ENCODE data around the gene MSL1. TPM values are rescaled to one million over a fixed set of nuclear protein-coding genes. Genes with fewer than 3 reads are reported as not detected.

MSL1 gene
- total and polyA plus RNA-seq, 3 experiments from 2014 or later: 13.5 to 91.5 (median 88.6) TPM

DNA sequence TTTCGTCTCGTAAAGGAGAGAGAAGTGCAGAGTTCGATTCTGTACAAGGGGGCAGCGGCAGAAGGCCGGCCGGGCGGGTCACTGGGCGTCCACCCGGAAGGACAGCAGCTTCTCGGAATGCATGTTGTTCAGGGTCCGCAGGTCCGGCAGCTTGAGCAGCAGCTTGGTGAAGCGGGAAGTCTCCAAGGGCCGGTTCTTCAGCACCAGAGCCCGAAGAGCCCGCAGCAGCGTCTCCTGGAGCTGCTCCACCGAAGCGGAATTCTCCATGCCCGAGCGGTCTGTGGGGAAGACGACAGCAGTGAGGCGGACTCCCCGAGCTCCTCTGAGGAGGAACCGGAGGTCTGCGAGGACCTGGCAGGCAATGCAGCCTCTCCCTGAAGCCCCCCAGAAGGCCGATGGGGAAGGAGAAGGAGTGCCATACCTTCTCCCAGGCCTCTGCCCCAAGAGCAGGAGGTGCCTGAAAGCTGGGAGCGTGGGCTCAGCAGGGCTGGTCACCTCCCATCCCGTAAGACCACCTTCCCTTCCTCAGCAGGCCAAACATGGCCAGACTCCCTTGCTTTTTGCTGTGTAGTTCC is 28.7 kb upstream of the MSL1 start:
- Mint-ChIP-seq H3K27ac (peak overlapping the region in 6 of 8 donors; percentile 9 to 94 (median 71)), H3K9me3 (no peaks in the 10 kb centered on the region), H3K27me3 (peaks cover 0 to 3% of the 10 kb centered on the region in 2 donors), H3K36me3 (peaks cover 12 to 63% (median 16%) of the 10 kb centered on the region in 3 donors), H3K4me3 (no peak overlapping the region), H3K4me1 (peaks cover 38 to 48% (median 46%) of the 10 kb centered on the region in 3 donors)
- Histone ChIP-seq H3K4me3 (ENCODE audit: low read length) (no peak overlapping the region), H3K4me1 (ENCODE audit: insufficient read depth, low read length) (peaks cover 43% of the 10 kb centered on the region), H3K27me3 (ENCODE audit: insufficient read depth, low read length, poor library complexity, severe bottlenecking) (no peaks in the 10 kb centered on the region), H3K27ac (ENCODE audit: low read depth, low read length) (no peak overlapping the region), H3K9me3 (ENCODE audit: low read length) (no peaks in the 10 kb centered on the region), H3K36me3 (ENCODE audit: insufficient read depth, low read length) (peaks cover 25% of the 10 kb centered on the region)
- POLR2A ChIA-PET: interaction anchor here (1.5 kb wide), 1 partner anchor 19 kb away, joined by 9 read pairs; no protein-coding TSS in a partner anchor
- no peak for DNase-seq
- CTCF ChIA-PET: interaction anchor here (1.2 to 12.4 kb wide), 5 partner anchors 14 to 65 kb away, joined by 3 to 191 read pairs (median 9); no protein-coding TSS in a partner anchor

DNA sequence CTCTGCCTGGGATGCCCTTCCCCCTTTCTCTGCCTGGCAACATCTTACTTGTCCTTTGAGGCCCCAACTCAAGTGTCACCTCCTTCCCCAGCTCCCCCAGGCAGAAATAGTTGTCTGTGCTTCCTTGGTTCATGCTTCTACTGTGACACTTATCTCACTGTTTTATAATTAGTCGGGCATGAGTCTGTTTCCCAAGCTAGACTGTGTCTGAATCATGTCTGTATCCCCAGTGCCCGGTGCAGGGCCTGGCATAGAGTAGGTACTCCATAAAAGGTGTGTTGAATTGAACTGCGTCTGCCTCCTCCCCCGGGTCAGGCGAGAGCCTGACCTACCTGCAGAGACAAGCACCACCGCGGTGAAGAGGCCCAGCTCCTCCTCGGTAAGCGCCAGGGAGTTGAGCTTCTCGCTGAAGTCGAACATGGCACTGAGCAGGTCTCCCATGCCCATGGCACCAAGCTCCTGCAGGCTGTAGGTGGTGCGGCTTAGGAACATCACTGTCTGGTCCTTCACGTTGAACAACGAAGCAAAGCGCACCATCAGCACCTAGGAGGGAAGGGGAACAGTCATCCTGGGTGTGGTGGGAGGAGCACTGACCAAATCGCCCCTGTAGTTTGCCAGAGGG is 28.1 kb upstream of the MSL1 start:
- ChIA-PET CTCF (interaction anchor here (1.2 to 12.4 kb wide), 6 partner anchors 14 to 75 kb away, joined by 3 to 191 read pairs (median 6); no protein-coding TSS in a partner anchor), POLR2A (interaction anchor here (1.5 kb wide), 1 partner anchor 18 kb away, joined by 9 read pairs; no protein-coding TSS in a partner anchor)
- no peak for DNase-seq
- Histone ChIP-seq H3K27ac (ENCODE audit: low read depth, low read length) (no peak overlapping the region), H3K4me3 (ENCODE audit: low read length) (no peak overlapping the region), H3K27me3 (ENCODE audit: insufficient read depth, low read length, poor library complexity, severe bottlenecking) (no peaks in the 10 kb centered on the region), H3K4me1 (ENCODE audit: insufficient read depth, low read length) (peaks cover 49% of the 10 kb centered on the region), H3K9me3 (ENCODE audit: low read length) (no peaks in the 10 kb centered on the region), H3K36me3 (ENCODE audit: insufficient read depth, low read length) (peaks cover 21% of the 10 kb centered on the region)
- Mint-ChIP-seq H3K36me3 (peaks cover 12 to 58% (median 16%) of the 10 kb centered on the region in 3 donors), H3K27ac (peak overlapping the region; percentile 9 to 94 (median 78)), H3K4me1 (peaks cover 44 to 54% (median 52%) of the 10 kb centered on the region in 3 donors), H3K27me3 (peaks cover 0 to 3% of the 10 kb centered on the region in 2 donors), H3K9me3 (no peaks in the 10 kb centered on the region), H3K4me3 (no peak overlapping the region)

- Mint-ChIP-seq H3K27me3 (peaks cover 0 to 3% of the 10 kb centered on the region in 2 donors), H3K9me3 (no peaks in the 10 kb centered on the region), H3K4me3 (peak overlapping the region in 5 of 7 donors; percentile 8 to 84 (median 47)), H3K27ac (peak overlapping the region in 7 of 8 donors; percentile 72 to 100 (median 94)), H3K36me3 (peaks cover 12 to 50% (median 15%) of the 10 kb centered on the region in 3 donors), H3K4me1 (peaks cover 53 to 64% (median 60%) of the 10 kb centered on the region in 3 donors)
- Histone ChIP-seq H3K4me3 (ENCODE audit: low read length) (no peak overlapping the region), H3K27me3 (ENCODE audit: insufficient read depth, low read length, poor library complexity, severe bottlenecking) (no peaks in the 10 kb centered on the region), H3K36me3 (ENCODE audit: insufficient read depth, low read length) (peaks cover 21% of the 10 kb centered on the region), H3K27ac (ENCODE audit: low read depth, low read length) (no peak overlapping the region), H3K4me1 (ENCODE audit: insufficient read depth, low read length) (peaks cover 58% of the 10 kb centered on the region), H3K9me3 (ENCODE audit: low read length) (no peaks in the 10 kb centered on the region)
- no peak for DNase-seq
- ChIA-PET CTCF (interaction anchor here (1.2 to 12.4 kb wide), 6 partner anchors 17 to 74 kb away, joined by 3 to 191 read pairs (median 8); partner anchors contain the start of gene MED24), POLR2A (interaction anchor here (0.5 to 2.2 kb wide), 2 partner anchors 18 to 19 kb away, joined by 4 to 7 read pairs; no protein-coding TSS in a partner anchor)
Measured at GRCh38 chr17:40094874-40095273, 26.9 kb upstream of the MSL1 start.

DNA sequence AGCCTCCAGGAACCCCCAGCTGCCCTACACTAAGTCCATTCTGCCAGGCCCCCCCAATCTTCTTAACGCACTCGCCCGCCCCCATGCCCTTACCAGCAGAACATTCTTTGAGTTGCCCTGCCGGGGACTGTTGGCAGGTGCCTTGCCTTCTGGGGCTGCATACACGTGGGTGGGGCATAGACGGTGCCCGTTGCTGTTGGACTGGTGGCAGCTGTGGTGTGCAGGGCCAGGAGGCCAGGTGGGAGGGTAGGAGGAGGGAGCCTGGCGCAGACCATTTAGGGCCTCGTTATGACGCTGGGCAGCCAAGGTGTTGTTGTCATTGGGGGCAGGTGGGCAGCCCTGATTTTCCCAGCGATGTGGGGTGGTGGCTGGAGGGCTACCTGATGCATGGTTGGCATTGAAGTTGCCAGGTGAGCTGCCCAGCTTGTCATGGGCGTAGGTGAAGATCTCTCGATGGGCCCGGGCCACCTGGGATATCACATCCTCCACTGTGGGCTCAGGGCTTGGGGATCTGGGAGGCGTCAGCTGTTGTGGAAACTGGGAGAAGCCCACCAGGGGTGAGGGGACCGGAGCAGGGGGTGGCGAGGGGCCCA is 26.3 kb upstream of the MSL1 start:
- H3K4me3 ChIP-seq (ENCODE audit: low read length): peak overlapping the region; percentile 49
- no peak for DNase-seq
- CTCF ChIA-PET: interaction anchor here (0.7 to 12.4 kb wide), 7 partner anchors 9 to 70 kb away, joined by 3 to 191 read pairs (median 3); partner anchors contain the start of gene MED24
- H3K36me3 Mint-ChIP-seq: peaks cover 12 to 48% (median 15%) of the 10 kb centered on the region in 3 donors
- peaks cover 21% of the 10 kb centered on the region for H3K36me3 ChIP-seq (ENCODE audit: insufficient read depth, low read length)
- POLR2A ChIA-PET: interaction anchor here (1.0 to 2.2 kb wide), 4 partner anchors 11 to 28 kb away, joined by 3 to 10 read pairs (median 5); no protein-coding TSS in a partner anchor
- peaks cover 0 to 3% of the 10 kb centered on the region in 2 donors for H3K27me3 Mint-ChIP-seq
- H3K4me1 Mint-ChIP-seq: peaks cover 57 to 70% (median 66%) of the 10 kb centered on the region in 3 donors
- peak overlapping the region; percentile 81 to 100 (median 94) for H3K27ac Mint-ChIP-seq
- H3K4me3 Mint-ChIP-seq: peak overlapping the region; percentile 68 to 99 (median 90)
- peaks cover 61% of the 10 kb centered on the region for H3K4me1 ChIP-seq (ENCODE audit: insufficient read depth, low read length)
- H3K27me3 ChIP-seq (ENCODE audit: insufficient read depth, low read length, poor library complexity, severe bottlenecking): no peaks in the 10 kb centered on the region
- H3K27ac ChIP-seq (ENCODE audit: low read depth, low read length): no peak overlapping the region
- no peaks in the 10 kb centered on the region for H3K9me3 ChIP-seq (ENCODE audit: low read length)
- H3K9me3 Mint-ChIP-seq: no peaks in the 10 kb centered on the region

DNA sequence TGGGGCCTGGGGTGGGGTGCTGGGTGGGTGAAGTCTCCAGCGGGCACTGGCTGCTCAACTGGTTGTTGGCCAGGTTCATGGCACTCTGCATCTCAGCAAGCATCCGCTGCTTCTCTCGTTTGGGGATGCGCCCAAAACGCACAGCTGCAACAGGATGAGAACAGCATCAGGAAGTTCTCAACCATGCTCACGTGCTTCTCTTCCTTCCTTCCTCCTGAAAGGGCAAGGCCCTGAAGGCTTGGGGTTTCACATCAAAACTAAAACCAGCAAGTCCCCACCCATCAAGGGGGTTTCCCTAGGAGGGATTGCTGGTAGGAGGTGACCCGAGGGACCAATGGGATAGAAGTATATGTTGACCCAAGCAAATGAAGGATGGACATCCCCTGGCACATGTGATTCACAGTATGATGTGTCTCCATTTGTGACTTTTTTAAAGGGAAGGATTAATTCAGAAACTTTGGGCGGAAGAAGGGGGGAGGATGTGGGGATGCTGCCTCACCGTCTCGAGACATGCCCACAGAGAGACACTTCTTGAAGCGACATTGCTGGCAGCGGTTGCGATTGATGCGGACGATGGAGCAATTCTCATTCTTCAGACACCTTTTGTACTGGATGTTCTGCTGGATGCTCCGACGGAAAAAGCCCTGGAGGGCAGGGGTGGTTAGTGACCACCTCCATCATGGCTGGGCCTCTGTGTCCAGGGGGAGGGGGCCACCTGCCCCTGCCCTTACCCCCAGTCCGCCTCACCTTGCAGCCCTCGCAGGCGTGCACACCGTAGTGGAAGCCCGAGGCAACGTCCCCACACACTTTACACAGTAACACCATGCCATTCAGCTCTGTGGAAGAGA is 25.6 kb upstream of the MSL1 start:
- peak overlapping the region; percentile 66 for H3K27ac ChIP-seq (ENCODE audit: low read depth, low read length)
- Mint-ChIP-seq H3K4me1 (peaks cover 64 to 77% (median 73%) of the 10 kb centered on the region in 3 donors), H3K27ac (peak overlapping the region; percentile 81 to 100 (median 94)), H3K9me3 (no peaks in the 10 kb centered on the region), H3K36me3 (peaks cover 12 to 46% (median 14%) of the 10 kb centered on the region in 3 donors), H3K4me3 (peak overlapping the region; percentile 68 to 99 (median 90)), H3K27me3 (peaks cover 0 to 3% of the 10 kb centered on the region in 2 donors)
- DNase-seq: peak; percentile 68 to 96 (median 92)
- H3K4me3 ChIP-seq (ENCODE audit: low read length): peak overlapping the region; percentile 49
- no peaks in the 10 kb centered on the region for H3K9me3 ChIP-seq (ENCODE audit: low read length)
- ChIA-PET CTCF (interaction anchor here (0.7 to 12.4 kb wide), 7 partner anchors 10 to 71 kb away, joined by 3 to 191 read pairs (median 3); partner anchors contain the start of gene MED24), POLR2A (interaction anchor here (1.0 to 2.2 kb wide), 4 partner anchors 10 to 27 kb away, joined by 3 to 10 read pairs (median 5); no protein-coding TSS in a partner anchor)
- H3K27me3 ChIP-seq (ENCODE audit: insufficient read depth, low read length, poor library complexity, severe bottlenecking): no peaks in the 10 kb centered on the region
- H3K36me3 ChIP-seq (ENCODE audit: insufficient read depth, low read length): peaks cover 21% of the 10 kb centered on the region
- H3K4me1 ChIP-seq (ENCODE audit: insufficient read depth, low read length): peaks cover 67% of the 10 kb centered on the region

DNA sequence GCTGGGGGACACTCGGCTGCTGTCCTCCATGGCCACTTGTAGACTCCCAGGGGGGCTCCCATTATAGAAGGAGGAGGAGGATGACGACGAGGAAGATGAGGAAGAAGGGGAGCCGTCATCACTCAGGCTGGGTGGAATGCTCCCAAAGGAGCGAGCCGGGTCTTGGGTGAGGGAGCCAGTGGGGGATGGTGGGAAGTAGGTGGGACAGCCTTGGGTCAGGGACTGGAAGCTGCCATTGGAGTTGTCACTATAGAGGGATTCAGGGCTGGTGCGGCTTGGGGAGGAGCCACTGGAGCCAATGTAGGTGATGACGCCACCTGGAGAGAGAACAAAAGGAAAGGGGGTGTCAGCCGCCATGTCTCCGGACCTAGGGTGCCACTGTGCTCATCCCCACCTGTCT is 24.7 kb upstream of the MSL1 start:
- Mint-ChIP-seq H3K27ac (peak overlapping the region; percentile 81 to 100 (median 94)), H3K4me1 (peaks cover 72 to 86% (median 82%) of the 10 kb centered on the region in 3 donors), H3K4me3 (peak overlapping the region in 6 of 7 donors; percentile 82 to 99 (median 92)), H3K9me3 (no peaks in the 10 kb centered on the region), H3K36me3 (peaks cover 12 to 41% (median 14%) of the 10 kb centered on the region in 3 donors), H3K27me3 (peaks cover 0 to 3% of the 10 kb centered on the region in 2 donors)
- ChIA-PET POLR2A (interaction anchor here (2.1 kb wide), 1 partner anchor 9 kb away, joined by 10 read pairs; no protein-coding TSS in a partner anchor), CTCF (interaction anchor here (1.9 to 12.4 kb wide), 4 partner anchors 10 to 21 kb away, joined by 6 to 191 read pairs (median 26); no protein-coding TSS in a partner anchor)
- Histone ChIP-seq H3K9me3 (ENCODE audit: low read length) (no peaks in the 10 kb centered on the region), H3K27me3 (ENCODE audit: insufficient read depth, low read length, poor library complexity, severe bottlenecking) (no peaks in the 10 kb centered on the region), H3K4me1 (ENCODE audit: insufficient read depth, low read length) (peaks cover 75% of the 10 kb centered on the region), H3K36me3 (ENCODE audit: insufficient read depth, low read length) (peaks cover 21% of the 10 kb centered on the region), H3K27ac (ENCODE audit: low read depth, low read length) (peak overlapping the region; percentile 66), H3K4me3 (ENCODE audit: low read length) (peak overlapping the region; percentile 49)
- no peak for DNase-seq
